Bronchial epithelial cell (primary cell): ENCODE measurements around the gene FLNC. TPM values are rescaled to one million over a fixed set of nuclear protein-coding genes. Genes with fewer than 3 reads are reported as not detected.

Experiments
- DNase-seq: peaks from one replicate; pipeline ENCODE4 v3.0.0-alpha.2; 2010; ENCODE audit warnings: low read depth
- FAIRE-seq: peaks from 2 replicates; lab custom pipeline; 2011; peaks lifted over from hg19 to GRCh38; lab: Jason Lieb, UNC
- H3K27me3 ChIP-seq: 2 replicates; pipeline ENCODE4 v1.5.1; 2011; ENCODE audit warnings: low read length; ENCODE audit not compliant: control insufficient read depth, insufficient read depth
- H3K36me3 ChIP-seq: 2 replicates; pipeline ENCODE4 v1.5.1; 2011; ENCODE audit warnings: low read length; ENCODE audit not compliant: control insufficient read depth, insufficient read depth
- H3K4me3 ChIP-seq: 2 replicates; pipeline ENCODE4 v1.5.1; 2011; ENCODE audit warnings: mild to moderate bottlenecking, low read depth, low read length, control low read depth
- CTCF ChIP-seq: IDR thresholded peaks from 2 replicates; pipeline ENCODE4 v1.5.1; 2011; ENCODE audit warnings: mild to moderate bottlenecking, moderate library complexity, low read length, control low read depth, inconsistent platforms; ENCODE audit not compliant: insufficient read depth, severe bottlenecking
- total RNA-seq: library from RNA; depleted of rRNA; stranded (reverse); fragments of >200 nt; gene quantifications from 2 replicates; pipeline ENCODE4 v1.2.1, GENCODE V29; 2014

Gene FLNC
- total RNA-seq, 1 donor from 2014 or later = 1.8 TPM

- no peaks in the 10 kb centered on the region for H3K36me3 ChIP-seq
- DNase-seq (no peak), FAIRE-seq (no peak)
- H3K4me3 ChIP-seq = no peak overlapping the region
- peaks cover 21% of the 10 kb centered on the region for H3K27me3 ChIP-seq
- TF ChIP-seq CTCF = no peak
Observed at GRCh38 chr7:128831994-128832879, 2.0 kb downstream of the FLNC start.

GRCh38 chr7:128832880-128833147 lies 2.6 kb downstream of the FLNC start:
- Histone ChIP-seq H3K36me3 (no peaks in the 10 kb centered on the region), H3K4me3 (no peak overlapping the region), H3K27me3 (peaks cover 21% of the 10 kb centered on the region)
- FAIRE-seq = no peak
- no peak for TF ChIP-seq CTCF
- no peak for DNase-seq

- peaks cover 21% of the 10 kb centered on the region for H3K27me3 ChIP-seq
- no peaks in the 10 kb centered on the region for H3K36me3 ChIP-seq
- FAIRE-seq = no peak
- TF ChIP-seq CTCF = no peak
- no peak overlapping the region for H3K4me3 ChIP-seq
- DNase-seq = peak; percentile 21
Observed at GRCh38 chr7:128833148-128833945, 3.1 kb downstream of the FLNC start.

- H3K4me3 ChIP-seq = no peak overlapping the region
- FAIRE-seq = no peak
Observed at GRCh38 chr7:128833946-128834325, 3.7 kb downstream of the FLNC start.

GRCh38 chr7:128835231-128835751 lies 5.1 kb downstream of the FLNC start:
- peaks cover 19% of the 10 kb centered on the region for H3K27me3 ChIP-seq
- no peak overlapping the region for H3K4me3 ChIP-seq
- H3K36me3 ChIP-seq = no peaks in the 10 kb centered on the region
- DNase-seq (no peak), FAIRE-seq (no peak)
- no peak for TF ChIP-seq CTCF

More at GRCh38 chr7:128833946-128834325, 3.7 kb downstream of the FLNC start:
- H3K36me3 ChIP-seq = no peaks in the 10 kb centered on the region
- H3K27me3 ChIP-seq = peaks cover 21% of the 10 kb centered on the region
- DNase-seq = no peak
- TF ChIP-seq CTCF = no peak
